Right lobe of liver (tissue), 4 donors: Measurements from ENCODE around the gene CCDC86.

ENCODE experiments used
- POLR2A ChIP-seq: fragments of 450-650 bp; IDR thresholded peaks from one replicate; pipeline ENCODE4 v1.6.1; 2017; ENCODE audit warnings: antibody characterized with exemption, mild to moderate bottlenecking
- TF ChIP-seq, protein P1 (sequence below), 4 donors: fragments of 200-600 bp in 3 of 4; fragments of 450-650 bp in 1 of 4; IDR thresholded peaks; one replicate each; pipeline versions ENCODE4 v1.5.1 to v1.8.0; 2016 to 2022; ENCODE audit warnings: antibody characterized with exemption in 4 of 4, mild to moderate bottlenecking in 2 of 4
- donor health status: DM: no; HTN: no; CAD: no.
- donor health status: DM: no; HTN: no; CAD: no.
- donor health status: DM: no; HTN: yes; CAD: no.

DNA sequence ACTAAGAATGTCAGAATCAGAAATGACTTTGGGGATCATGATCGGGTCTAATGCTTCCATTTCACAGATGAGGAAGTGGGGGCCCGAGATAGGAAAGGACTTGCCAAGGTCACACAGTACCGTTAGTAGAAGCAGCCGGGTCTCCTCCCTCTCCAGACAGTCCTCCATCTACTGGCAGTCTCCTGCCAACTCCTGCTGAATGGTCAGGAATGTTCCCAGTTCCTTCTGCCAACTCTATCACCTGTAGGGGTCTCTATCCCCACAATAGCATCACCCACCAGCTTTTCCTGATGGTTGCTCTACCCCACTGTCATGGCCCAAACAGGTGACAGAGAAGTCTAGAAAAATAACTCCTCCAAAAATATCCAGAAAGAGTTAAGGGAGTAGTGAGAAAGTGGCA lies 23.9 kb upstream of the CCDC86 start:
- TF ChIP-seq POLR2A, result no peak
- TF ChIP-seq, protein P1, sequence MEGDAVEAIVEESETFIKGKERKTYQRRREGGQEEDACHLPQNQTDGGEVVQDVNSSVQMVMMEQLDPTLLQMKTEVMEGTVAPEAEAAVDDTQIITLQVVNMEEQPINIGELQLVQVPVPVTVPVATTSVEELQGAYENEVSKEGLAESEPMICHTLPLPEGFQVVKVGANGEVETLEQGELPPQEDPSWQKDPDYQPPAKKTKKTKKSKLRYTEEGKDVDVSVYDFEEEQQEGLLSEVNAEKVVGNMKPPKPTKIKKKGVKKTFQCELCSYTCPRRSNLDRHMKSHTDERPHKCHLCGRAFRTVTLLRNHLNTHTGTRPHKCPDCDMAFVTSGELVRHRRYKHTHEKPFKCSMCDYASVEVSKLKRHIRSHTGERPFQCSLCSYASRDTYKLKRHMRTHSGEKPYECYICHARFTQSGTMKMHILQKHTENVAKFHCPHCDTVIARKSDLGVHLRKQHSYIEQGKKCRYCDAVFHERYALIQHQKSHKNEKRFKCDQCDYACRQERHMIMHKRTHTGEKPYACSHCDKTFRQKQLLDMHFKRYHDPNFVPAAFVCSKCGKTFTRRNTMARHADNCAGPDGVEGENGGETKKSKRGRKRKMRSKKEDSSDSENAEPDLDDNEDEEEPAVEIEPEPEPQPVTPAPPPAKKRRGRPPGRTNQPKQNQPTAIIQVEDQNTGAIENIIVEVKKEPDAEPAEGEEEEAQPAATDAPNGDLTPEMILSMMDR (IDR thresholded peaks at IDR 0.05), result no peak
